GM18511 (cell line): ENCODE data around the gene RPRD2.
"Not testable (repeated sequence)": the region's sequence is repeated elsewhere in the genome, so short reads cannot be mapped to it uniquely, and the experiment has no call there.

Experiments used
- ATAC-seq: cut with Tn5 transposase; IDR thresholded peaks from one replicate; pipeline ENCODE4 v1.9.1; 2021; ENCODE audit warnings: mild to moderate bottlenecking, moderate library complexity; ENCODE audit not compliant: unreplicated experiment

The RPRD2 gene

DNA sequence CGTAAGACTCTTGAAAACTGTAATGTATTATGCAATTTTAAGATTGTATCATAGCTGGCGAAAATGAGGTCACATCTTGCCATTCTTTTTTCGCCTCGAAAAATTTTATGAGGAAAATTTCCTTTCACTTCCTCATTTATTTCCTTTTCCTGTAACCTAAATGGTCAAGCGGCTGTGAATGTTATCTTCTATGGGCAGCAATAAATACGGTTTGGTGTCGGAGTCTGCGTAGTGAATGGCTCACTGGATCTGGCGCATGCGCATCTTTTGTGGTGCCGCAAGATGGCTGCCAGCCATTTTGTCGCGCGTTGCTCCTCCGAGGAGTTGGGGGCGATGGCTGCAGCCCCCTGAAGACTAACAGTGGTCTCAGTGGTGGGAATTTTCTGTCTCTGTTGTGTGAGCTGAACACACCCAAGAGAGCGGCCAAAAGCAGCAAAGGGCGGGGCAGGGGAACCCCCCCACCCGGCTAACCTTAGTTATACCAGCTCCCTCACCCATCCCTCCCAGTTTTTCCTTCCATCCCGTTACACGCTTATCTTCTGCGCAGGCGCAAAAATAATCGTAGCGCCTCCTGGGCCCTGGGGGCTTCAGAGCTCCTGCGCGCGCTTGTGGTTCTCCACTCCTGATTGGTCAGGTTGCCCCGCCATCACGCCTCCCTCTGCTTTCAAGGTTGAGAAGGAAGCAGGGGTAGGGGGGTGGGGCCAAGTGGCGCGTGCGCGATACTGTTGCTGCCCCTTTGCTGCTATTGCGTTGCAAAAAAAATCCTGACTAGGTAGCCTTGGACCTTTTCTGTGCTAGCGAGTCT is at the start of gene RPRD2:
Gene RPRD2 (plus strand): TSS at position 722 of the 805 bp plus-strand sequence. CDS start 568 bp downstream, outside the sequence.
- ATAC-seq, result peak; percentile 88

DNA sequence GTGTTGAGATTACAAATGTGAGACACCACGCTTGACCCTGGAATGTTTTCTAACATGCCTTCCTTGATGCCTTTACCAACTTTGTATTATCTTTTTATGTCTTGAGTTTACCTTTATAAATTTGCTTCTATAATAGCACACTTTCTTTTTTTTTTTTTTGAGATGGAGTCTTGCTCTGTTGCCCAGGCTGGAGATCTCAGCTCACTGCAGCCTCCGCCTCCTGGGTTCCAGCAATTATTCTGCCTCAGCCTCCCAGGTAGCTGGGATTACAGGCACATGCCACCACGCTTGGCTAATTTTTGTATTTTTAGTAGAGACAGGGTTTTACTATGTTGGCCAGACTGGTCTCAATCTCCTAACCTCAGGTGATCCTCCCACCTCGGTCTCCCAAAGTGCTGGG is 49.3 kb upstream of the RPRD2 start:
- ATAC-seq, result not testable (repeated sequence)

DNA sequence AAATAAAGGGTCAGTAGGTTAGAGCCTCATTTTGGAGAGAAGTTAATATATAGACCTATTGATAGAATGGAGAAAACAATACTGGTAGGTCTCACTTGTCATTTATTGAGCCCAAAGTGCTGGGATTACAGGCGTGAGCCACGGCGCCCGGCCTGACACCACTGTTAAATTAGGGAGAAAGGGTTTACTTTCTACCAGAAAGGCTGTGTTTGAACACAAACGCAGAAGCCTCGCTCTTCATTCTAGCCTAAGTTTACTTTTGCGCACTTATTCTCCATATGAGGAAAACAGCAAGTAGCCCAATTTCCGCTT is 43.3 kb upstream of the RPRD2 start:
- no peak for ATAC-seq

DNA sequence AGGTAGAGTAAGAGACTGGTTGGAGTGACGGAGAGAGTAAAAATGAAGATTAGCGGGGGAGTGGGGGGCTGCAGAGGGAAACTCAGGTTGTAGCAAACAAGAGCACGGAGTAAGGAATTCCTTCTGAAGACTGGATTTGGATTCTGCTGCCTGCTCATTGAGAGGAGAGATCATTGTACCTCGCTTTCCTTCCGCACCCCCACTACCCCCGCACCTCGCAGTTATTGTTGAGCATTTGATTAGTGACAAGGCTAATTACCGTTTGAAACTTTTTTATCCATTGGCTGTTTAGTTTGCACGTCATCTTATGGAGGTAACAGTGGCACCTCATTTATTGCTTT is 42.2 kb upstream of the RPRD2 start:
- no peak for ATAC-seq

DNA sequence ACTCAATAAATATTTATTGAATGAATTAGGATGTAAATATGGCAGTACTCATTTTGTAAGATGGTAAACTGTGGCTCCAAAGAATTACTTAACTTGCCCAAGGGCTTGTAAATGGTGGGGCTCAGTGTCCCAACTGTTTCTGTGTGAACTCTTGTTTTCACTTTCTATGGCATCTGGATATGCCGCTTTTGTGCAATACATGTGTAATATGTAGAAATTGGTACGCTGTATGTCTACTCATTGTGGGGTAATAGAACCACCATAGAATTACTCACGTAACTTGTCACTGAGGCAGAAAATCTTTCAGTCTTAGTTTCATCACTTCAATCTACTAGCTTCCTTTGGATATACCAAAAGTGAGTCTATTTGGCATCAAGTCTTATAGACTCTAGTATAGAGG is 41.6 kb upstream of the RPRD2 start:
- no peak for ATAC-seq

DNA sequence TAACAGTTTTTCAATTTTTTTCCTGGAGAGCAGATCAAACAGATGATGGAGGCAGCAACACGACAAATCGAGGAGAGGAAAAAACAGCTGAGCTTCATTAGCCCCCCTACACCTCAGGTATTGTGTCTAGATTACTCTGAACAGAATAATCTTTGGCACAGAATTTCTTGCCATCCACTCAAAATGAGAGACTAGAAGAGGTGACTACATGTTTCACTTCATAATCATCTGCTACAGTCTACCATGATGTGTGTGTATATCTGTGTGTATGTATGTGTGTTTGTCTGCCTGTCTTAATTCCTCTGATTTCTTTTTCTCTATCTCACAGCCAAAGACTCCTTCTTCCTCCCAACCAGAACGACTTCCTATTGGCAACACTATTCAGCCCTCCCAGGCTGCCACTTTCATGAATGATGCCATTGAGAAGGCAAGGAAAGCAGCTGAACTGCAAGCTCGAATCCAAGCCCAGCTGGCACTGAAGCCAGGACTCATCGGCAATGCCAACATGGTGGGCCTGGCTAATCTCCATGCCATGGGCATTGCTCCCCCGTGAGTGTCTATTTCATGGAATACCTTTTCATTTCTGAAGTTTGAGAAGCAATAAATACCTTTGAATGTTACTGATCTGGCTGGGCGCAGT is 31.2 kb upstream of the RPRD2 start:
- ATAC-seq, result no peak

DNA sequence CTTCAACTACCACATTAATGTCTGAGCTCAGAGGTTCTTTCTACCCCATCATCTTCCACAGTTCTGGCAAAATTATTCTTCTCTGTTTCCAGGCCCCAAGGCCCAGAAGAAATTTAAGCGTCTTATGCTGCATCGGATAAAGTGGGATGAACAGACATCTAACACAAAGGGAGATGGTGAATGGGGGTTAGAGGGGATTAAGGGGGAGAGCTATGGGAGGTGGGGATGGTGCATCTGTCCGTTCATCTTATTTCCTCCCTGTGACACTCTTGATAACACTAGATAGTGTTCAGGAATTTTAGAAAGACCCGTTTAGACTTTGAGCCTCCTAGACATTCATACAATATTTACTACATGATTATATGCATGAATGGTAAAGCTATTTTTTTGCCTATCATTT is 17.6 kb upstream of the RPRD2 start:
- ATAC-seq, result no peak

DNA sequence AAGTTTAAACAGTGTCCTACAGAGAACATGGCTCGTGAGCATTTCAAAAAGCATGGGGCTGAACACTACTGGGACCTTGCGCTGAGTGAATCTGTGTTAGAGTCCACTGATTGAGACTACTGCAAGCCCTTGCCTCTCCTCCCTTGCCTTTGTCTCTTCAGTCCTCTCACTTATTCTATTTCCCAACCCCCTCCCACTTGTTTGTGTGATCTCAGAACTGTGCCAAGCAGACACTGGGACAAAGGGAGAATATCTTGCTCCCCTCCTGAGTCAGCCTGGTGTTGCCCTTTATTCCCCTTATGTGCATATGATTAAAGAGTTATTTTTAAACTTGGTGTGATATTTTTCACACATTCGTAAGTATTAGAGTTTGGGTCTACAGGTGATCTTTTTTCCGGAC is 11.1 kb upstream of the RPRD2 start:
- no peak for ATAC-seq

DNA sequence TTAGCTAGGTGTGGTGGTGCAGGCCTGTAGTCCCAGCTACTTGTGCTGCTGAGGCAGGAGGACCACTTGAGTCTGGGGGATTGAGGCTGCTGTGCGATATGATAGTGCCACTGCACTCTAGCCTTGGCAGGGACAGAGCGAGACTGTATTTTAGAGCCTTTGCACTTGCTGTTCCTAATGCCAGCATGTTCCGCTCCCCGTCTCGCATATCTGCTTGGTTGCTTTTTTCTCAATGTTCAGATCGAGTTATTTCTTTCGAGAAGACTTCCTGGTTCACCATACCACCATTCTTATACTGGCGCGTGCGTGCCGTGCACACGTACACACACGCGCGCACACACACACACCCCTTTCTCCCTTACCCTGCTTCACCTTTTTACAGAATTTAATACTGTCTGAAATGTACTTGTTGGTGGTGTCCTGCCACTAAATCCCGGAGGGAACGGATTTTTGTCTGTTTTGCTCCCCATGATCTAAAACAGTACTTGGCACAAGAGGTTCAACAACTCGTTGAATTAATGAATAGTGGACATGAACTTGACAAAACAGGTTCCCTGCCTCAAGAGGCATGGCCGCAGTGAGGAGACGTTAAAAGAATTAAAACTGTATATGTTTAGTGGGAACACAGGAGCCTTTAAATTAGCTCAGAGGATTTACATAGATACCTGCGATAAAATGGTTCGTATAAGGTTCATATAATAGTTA is 1.1 kb upstream of the RPRD2 start:
- ATAC-seq, result no peak

DNA sequence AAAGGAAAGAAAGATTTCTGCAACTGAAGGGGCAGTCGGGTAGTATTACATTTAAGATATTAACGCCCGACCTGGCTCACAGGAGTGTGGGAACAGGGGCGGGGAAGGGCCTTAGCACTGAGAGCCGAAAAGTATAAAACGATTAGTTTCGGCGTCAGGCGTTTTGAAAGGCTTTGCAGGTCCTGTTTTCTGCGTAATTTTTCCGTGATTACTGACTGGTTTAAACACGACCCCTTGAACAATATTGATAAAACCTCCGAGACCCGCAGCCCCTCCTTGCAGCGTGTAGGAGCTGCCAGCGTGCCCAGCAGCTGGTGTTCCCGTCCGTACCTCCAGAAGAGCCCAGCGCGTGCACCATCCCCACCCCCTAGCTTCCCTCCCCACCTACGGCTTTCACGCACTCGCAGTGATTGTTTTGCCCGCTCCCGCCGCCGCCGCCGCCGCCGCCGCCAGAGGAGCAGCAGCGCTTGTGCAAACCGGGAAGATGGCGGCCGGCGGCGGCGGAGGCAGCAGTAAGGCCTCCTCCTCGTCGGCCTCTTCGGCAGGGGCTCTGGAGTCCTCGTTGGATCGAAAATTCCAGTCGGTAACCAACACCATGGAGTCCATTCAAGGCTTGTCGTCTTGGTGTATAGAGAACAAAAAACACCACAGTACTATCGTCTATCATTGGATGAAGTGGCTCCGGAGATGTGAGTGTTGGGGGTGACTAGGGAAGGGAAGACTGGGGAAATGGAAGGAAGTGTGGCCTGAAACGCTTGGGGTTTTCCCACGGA is 470 bp downstream of the RPRD2 start:
- ATAC-seq, result peak; percentile 34

DNA sequence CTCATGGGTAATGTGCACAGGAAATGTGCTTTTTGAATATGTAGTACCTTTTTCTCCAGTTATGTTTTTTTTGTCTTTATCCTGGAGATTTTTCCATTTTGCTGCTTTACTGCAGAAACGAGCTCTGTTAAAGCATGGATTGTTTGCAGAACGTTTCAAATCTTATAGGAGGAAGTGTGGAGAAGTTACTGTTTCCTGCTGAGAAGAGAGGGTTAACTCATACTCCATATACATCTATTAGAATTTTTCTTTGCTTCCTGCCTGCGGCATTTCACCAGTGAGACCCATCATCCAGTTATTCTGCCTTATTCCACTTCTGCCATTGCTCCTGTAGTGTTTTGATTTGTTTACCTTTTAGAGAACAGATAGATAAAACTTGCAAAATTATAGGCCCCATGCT is 2.0 kb downstream of the RPRD2 start:
- no peak for ATAC-seq

DNA sequence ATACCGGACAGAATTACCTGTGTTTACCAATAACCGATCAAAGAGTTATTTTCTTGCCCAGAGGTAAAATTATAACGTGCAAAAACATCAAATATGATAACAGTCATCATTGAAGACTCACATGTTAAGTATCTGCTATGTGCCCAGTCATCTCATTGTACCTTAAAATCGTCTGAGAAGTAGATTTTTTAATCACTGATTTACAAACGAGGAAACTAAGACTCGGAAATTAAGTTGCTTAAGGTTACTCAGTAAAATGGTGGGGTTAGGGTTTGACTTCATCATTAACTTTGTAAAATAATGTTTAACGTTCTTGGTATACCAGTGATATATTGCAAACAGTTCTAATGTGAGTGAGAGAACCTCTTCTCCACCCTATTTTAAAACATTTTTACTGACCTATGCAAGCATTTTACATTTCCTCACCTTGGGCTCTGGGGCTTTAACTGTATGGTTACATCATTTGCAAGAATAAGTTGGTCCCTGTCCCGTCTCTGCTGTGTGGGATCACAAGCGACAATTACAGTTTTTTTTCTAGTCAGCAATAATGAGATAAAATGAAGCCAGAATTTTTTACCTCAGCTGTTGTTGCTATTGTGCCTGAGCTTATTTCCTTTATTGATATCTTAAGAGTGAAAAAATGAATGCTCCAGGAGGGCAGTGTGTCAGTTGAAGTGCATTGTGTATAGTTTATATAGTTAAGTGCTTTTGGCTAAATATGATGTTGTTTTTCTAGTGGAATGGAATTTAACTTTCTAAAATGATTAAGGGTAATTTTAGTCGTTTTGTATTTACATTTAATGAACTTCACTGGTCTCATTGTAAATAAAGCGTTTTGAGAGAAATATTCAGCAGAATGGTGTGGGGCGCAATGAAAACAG is 2.7 kb downstream of the RPRD2 start:
- ATAC-seq, result no peak

DNA sequence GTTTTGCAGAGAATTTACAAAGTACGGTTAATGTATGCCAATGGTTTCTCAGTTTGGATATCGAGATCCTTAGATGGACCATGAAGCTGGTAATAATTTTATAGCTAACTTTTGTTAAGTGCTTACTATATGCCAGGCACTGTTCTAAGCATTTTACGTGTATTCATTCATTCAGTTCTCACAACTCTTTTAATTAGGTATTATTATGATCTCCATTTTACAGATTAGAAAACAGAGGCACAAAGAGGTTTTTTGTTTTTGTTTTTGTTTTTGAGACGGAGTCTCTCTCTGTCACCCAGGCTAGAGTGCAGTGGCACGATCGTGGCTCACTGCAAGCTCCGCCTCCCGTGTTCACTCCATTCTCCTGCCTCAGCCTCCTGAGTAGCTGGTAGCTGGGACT is 7.2 kb downstream of the RPRD2 start:
- no peak for ATAC-seq

DNA sequence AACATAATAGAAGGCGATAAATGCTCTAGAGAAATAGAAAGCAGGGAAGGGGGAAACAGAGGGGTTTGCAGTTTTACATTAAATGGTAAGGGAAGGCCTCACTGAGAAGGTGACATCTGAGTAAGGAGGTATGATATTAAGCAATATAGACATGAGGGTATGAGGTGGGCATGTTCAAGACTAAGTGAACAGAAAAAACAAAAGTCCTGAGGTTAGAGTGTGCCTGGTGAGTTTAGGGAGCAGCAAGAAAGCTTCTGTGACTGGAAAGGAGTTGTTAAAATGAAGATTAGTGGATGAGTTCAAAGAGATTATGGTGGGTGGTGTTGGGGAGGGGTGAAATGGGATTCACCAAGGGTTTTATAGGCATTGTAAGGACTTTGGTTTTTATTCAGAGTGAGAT is 8.6 kb downstream of the RPRD2 start:
- ATAC-seq, result no peak

DNA sequence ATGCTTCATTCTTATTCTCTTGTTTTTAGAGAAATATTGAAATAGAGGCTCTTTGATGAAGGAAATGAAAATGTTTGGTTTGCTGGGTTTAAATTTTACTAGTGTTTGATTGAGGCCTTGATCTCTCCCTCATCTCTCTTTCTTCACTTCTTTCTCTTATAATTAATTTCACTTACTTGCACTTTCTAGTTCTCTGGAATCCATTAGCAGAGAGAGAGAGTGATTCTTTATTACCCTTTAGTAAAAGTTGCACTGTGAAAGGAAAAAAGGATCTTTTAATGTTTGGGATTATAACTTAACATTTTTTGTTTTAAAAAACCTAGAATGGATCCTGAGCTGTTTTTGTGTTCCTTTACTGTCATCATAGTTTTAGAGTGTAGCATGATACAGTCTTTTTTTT is 12.2 kb downstream of the RPRD2 start:
- ATAC-seq, result no peak

DNA sequence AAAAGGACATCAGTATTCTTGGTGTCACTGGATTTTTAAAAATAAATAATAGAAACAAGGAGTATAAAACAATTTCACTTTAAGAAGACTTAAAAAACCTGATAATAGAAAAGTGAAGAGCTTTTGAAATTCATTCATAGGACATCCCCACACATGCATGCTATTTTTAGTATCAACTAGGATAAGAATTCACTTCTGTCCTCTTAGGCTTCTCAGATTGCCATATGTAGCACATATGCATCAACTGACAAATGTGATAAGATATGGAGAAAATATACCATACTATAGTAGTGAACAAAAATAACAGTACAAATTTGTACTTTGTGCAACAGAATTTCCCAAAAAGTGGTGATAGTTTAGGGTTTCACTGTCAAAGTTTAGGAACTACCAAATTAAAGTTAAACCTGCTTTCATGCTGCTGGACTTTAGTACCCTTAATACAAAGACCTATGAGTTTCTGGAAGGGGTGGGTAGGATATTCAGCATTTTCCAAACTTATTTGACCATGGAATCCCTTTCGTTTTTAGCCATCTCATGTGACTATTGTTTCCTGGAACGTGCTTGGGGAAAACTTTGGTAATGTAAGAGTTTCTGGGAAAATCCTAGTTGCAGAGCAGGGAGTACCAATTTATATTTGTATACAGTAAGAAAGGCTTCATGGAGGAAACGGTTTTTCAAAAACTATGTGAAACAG is 19.8 kb downstream of the RPRD2 start:
- no peak for ATAC-seq

DNA sequence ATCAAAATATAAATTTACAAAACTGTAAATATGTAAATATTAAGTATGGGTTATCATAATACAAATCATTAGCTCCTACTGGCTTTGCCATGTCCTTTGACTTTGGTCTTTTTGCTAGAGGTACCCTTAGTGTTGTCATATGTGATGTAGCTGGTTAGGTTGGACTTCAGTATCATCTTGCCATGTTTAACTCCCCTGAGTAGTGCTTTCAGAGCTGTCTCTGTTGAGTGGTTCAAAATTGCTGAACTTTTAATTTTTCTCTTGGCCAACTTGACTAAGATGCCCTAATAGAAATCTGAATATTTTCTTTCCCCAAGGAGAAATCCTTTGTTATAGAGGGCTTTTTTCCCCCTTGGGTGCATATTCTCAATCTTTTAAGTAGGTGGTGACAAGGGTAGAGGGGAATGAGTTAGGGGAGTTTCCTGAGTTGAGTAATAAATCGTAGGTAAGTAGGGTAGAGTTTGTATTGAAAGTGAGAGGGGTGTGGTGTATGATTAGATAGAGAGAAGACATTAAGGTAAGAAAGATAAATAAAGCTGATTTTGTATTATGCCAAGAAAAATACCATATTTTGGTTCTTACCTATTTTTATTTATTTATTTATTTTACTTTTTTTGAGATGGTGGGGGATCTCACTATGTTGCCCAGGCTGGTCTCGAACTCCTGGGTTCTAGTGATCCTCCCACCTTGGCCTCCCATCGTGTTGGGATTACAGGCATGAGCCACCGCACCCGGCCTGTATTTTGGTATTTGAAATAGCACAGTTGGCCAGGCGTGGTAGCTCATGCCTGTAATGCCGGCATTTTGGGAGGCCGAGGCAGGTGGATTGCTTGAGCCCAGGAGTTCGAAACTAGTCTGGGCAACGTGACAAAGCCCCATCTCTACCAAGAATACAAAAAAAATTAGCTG is 21.8 kb downstream of the RPRD2 start:
- no peak for ATAC-seq

DNA sequence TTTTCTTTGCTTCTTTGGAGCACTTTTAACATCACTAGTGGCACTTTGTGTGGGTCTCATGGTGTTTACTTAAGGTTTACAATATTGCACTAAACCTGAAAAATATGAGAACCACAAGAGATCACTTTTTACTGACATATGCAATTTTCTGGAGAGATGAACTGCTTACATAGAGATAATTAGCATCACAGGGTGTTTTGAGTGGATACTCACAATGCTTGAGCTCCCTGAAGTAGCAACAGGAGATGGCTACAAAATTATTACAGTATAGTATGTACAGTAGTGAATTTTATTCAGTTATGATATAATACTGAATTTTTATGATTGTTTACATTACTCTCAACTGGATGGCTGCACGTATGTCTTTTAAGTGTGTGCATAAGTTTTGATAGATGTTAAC is 22.6 kb downstream of the RPRD2 start:
- no peak for ATAC-seq

DNA sequence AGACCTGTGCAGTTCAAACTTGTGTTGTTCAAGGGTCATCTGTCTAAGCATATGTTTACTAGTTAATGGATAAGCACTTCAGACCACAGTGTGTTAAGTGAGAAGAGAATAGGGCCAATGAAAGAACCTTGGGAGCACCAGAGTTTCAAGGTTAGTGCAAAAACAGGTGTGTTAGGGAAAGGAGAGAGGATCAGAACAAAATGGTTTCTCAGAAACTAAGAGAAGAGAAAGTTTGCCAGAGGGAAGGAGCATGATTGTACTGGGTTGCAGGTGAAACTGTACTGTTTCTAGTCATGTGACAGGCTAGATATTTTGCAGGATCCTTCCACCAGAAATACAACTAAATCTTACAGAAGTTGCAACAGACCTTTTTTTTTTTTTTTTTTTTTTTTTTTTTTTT is 23.3 kb downstream of the RPRD2 start:
- no peak for ATAC-seq
